Central memory CD4-positive, alpha-beta T cell (primary cell): ENCODE results near the gene KIAA1614.

ENCODE experiments used
- DNase-seq: peaks from one replicate; pipeline ENCODE4 v3.0.0; 2022
- total RNA-seq, 3 experiments: gene quantifications; one replicate each; lab custom pipeline; 2026; lab: John Stamatoyannopoulos, UW

Gene KIAA1614
- 0.32 to 0.82 (median 0.39) reads per million in 3 experiments for total RNA-seq

DNA sequence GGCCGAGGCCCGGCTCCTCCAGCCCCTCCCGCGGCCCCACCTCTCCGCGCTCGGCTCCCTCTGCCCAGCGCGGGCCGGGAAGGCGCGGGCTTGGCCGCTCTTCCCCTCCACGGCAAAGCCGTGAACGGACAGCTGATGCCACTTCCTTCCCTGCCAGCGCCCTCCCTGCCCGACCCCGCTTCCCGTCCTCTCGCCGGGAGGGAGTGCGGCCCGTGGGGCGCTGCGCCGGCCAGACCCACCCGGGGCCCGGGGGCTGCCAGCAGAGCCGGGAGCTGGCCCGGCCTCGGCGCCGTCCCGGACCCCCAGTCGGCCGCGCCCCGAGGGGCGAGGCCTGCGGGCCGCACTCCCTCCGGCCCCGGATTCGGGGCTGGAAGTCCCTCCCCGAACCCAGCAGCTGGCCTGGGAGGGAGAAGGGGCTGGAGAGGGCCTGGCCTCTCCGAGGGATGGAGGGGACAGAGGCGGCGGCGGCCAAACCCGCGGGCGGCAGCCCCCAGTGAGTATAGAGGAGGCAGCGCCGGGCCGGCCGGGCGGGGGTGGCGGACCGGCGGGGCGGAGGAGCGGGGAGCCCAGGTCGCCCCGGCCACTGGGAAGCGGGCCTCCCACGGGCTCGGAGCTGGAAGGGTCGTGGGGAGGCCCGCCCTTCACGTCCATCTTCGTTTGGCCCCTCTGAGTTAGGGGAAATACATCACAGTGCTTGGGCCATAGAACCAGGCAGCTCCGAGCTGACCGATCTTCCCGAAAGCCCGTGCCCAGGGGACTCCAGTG, at the start of gene KIAA1614:
Gene KIAA1614, plus strand, starts transcription at position 97 of the 765 bp plus-strand sequence. Its CDS starts 347 bp downstream, at position 444.
- no peak for DNase-seq

- DNase-seq: peak; percentile 28
These were observed 49.4 kb upstream of the KIAA1614 start for GRCh38 chr1:180863158-180863775.

GRCh38 chr1:180881806-180882509, 30.7 kb upstream of the KIAA1614 start:
- no peak for DNase-seq

DNA sequence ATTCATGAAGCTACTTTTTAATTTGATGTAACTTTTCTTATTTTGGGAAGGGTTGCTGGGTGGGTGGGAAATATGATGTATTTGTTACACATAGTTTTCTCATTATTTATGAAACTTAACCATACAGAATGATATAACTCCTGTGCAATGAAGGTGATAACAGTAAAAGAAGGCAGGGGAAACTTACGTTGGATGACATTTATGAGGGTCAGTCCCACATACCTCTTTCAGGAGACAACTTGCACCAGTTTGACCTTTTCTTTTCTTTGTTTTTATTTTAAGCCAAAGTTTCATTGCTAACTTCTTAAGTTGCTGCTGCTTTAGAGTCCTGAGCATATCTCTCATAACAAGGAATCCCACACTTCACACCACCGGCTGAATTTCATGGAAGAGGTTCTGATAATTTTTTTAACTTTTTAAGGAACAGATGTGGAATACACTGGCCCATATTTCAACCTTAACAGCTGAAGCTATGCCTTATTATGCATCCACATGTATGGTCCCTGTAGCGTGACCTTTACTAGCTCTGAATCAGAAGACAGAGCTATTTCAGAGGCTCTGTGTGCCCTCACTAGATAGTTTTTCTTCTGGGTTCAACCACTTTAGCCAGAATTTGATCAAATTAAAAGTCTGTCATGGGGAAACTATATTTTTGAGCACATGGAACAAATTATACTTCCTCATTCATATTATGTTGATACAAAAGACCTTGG, 28.0 kb upstream of the KIAA1614 start:
- DNase-seq: no peak

- DNase-seq: no peak
These were observed 26.4 kb upstream of the KIAA1614 start for GRCh38 chr1:180886338-180886737.

DNA sequence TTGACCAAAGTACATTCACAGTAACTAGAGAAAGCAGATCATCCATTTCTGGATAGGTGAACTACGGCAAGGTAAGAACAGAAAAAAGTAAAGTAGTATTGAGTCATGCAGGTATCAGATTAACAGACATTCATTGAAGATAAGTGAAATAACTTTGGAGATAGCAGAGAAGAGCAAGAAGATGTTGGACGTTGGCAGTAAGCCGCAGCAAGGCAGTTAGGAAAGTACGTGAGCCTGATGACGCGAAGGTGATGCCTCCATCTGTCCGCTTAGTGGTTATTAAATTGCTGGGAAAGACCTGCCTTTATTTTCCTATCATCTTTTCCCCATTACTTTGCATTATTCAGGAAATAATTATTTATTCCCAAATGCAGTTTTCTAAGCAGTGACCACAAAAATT, 24.9 kb upstream of the KIAA1614 start:
- no peak for DNase-seq

DNA sequence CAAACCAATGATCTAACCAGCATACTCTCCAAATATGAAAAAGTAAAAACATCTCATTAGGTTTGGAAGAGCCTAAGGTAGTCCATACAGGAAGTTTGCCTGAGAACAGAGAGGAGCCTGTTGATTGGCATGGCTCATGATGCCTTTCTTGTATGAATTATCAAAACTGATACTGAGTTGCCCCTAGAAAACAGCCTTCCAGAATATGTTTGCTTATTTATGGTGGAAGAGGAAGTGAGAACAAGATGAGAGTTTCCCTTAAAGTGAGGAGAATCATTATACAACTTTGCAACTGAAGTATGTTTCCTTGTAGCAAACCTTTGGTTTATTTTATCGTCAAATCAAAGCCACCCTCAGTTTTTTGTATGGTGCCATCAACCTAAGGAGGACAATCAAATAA, 23.8 kb upstream of the KIAA1614 start:
- DNase-seq: no peak

GRCh38 chr1:180889325-180889724, 23.4 kb upstream of the KIAA1614 start:
- DNase-seq: no peak

- DNase-seq: no peak
These were observed 20.4 kb upstream of the KIAA1614 start for GRCh38 chr1:180892272-180892671.

GRCh38 chr1:180892675-180893074, 20.0 kb upstream of the KIAA1614 start:
- DNase-seq: no peak

GRCh38 chr1:180893614-180894013, 19.1 kb upstream of the KIAA1614 start:
- DNase-seq: no peak

- no peak for DNase-seq
These were observed 16.5 kb upstream of the KIAA1614 start for GRCh38 chr1:180896161-180896560.

GRCh38 chr1:180898441-180899219, 14.1 kb upstream of the KIAA1614 start:
- no peak for DNase-seq

DNA sequence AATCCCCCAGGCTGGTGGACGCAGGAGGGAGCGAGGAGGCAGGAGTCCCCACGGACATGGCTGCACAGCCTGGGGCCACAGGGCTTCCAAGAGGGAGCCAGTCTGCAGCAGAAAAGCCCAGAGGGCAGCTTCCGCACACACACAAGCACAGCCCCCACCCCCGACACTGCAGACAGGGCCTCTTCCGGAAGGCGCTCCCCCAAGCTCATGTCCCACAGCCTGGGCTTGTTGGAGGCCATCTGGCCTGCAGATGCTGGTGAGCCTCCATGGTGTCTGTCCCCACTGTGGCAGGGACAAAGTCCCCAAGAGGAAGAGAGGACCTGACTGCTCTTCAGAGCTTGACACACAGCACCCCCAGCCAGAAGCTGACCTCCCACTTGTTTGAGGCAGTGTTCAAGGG, 13.4 kb upstream of the KIAA1614 start:
- no peak for DNase-seq

DNA sequence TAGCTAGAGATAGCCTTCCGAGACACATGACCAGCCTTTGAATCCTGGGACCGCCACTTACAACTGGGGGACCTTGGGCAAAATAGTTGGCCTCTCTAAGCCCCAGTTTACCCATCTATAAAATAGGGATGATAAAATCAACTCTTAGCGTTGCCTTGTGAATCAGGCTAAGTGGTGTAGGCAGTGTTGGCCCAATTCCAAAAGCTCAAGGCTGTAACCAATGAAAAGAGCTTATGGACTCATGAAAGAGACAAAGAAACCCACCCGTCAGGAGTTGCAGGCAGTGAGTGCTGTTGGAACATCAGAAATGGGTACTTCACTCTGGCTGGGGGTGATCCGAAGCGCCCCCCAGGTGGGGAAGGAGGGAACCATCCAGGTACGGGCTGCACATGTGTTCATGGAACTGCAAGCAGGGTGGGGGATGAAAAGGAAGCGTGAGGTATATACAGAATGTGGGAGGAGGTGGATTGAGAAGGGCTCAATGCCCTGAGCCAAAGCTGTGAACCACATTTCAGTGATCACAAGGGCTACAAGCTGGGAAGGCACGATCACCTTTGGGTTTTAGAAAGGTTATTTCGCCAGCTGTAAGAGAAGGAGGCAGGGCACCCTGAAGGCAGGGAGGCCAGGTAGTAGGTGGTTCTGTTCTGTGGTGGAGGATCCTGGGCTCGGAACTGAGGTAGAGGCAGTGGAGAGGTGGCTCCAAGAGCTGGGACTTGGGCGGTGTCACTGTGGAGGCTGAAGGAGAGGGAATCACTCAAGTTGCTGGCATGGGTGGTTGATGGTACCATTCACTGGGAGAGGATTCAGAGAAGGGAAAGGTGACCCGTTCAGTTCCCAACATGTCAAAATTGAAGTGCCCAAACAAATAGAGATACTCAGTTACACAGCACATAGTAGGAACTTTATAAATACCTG, 11.4 kb upstream of the KIAA1614 start:
- no peak for DNase-seq

- DNase-seq: no peak
These were observed 10.2 kb upstream of the KIAA1614 start for GRCh38 chr1:180902541-180902940.

GRCh38 chr1:180905927-180906326, 6.8 kb upstream of the KIAA1614 start:
- no peak for DNase-seq

DNA sequence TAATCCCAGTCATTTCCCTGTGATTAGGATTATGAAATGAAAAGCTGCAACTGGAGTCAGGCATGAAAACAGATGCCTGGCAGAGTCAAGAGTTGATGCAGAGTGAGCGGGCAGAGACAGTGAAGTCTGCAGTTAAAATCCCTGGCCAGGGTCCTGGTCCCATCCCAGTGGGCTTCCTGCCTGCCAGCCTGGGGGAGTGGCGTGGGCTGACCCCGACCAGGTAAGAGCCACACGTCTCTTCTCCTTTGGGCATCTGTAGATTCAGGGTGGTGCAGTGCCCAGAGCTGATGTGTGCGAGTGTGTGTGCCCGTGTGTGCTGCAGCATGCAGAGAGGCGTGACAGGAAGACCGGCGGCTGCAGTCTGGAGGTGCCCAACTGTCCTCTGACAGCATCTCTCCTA, 6.2 kb upstream of the KIAA1614 start:
- no peak for DNase-seq

DNA sequence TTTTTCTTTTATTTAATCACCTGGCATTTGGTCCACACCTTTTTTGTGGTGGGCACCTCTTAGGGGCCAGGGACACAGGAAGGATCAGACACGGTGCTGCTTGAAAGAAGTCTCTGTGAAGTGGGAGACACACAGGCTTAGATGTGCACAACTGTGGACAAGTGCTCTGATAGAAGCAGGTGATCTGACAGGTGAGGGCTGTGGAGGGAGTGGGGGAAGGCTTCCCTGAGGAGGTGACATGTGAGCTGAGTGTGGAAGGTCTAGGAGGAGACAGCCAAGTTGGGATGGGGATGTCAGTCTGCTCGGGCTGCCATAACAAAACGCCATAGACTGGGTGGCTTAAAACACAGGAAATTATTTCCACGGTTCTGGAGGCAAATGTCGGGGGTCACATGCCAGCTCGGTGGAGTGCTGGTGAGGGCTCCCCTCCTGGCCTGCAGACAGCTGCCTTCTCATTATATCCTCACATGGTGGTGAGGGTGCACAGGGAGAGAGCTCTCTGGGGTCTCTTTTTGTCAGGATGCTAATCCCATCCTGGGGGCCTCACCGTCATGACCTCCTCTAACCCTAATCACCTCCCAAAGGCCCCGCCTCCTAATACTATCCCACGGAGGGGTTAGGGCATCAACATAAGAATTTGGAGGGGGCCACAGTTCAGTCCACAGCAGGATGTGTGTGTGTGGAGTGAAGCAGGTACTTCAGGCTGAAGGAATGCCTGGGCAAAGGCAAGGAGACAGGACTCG, 5.2 kb upstream of the KIAA1614 start:
- DNase-seq: no peak

GRCh38 chr1:180908074-180908765, 4.5 kb upstream of the KIAA1614 start:
- no peak for DNase-seq
